HG03175 (cell line): ENCODE results near the gene ACTN4.
"Not testable (repeated sequence)": the region's sequence is repeated elsewhere in the genome, so short reads cannot be mapped to it uniquely, and the experiment has no call there.

Experiments used
- ATAC-seq: cut with Tn5 transposase; IDR thresholded peaks from one replicate; pipeline ENCODE4 v1.9.1; 2021; ENCODE audit warnings: mild to moderate bottlenecking, moderate library complexity; ENCODE audit not compliant: unreplicated experiment

The ACTN4 gene

DNA sequence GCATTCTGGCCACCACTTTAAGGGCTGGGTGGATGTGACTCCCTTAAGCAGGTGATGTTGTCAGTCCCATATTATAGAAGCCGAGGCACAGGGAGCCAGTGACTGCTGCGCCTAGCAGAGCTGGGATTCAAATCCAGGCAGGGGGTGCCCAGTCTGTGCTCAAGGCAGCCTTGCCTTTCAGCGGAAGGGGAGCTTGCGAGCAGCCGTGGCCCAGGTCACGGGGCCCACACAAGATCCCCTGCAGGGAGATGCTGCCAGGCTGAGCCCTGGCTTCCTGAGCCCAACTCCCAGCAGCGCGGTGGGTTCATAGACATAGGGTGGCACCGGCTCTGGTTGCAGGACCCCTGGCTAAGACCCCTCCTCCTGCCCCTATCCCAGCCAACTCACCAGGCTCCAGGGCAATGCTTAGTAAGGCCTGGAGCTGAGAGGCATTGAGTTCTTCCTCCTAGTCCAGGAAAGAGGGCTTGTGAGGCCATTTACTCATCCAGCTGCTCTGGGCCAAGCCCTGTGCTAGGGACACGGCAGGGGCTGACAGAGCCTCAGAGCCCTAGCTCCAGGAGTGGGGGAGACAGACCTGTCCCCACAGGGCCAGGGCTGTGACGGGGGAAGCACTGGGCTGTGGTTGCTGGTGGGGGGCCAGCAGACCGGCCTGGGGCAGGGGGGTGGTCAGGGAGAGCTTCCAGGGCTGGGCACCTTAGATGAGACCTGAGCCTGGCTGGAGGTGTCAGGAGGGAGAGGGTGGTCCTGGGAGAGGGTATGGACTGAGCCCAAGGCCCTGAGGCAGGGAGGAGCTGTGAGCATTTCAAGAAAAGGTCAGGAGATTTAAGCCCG lies 87.2 kb downstream of the ACTN4 start:
- ATAC-seq: no peak

DNA sequence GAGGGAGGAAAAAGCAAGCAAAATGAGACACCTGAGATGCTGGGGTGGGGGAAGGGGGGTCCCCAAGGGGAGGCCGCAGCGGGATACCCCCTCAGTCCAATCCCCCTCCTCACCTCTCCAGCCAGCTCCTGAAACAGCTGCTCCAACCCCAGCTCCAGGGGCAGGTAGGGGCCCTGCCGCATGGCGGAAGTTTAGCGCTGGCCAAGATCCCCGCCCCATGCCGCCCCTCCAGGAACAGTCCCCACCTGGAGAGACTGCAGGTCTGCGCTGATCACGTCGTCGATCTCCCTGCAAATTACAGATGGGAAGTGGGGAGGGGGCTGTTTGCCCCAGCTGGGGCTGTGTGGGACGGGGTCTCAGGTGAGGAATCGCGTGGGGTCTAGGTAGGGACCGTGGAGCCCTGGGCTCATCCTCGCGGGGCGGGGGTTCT lies 87.8 kb downstream of the ACTN4 start:
- ATAC-seq: no peak

DNA sequence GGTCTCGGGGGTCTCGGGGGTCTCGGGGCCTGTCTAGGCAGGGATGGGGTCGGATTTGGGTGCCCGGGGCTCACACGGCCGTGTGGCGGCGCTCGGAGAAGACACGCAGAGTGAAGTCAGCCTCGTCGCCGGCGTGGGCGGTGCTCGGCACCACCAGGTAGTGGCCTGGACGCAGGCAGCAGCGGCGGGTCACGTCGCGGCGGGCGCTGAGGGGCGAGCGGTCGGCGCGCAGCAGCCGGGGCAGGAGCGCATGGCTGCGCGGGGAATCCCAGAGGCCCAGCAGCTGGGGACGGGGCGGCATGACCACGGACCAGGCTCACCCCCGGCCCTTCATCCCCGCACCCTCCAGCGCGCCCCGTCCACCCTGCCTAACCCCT lies 88.6 kb downstream of the ACTN4 start:
- no peak for ATAC-seq

DNA sequence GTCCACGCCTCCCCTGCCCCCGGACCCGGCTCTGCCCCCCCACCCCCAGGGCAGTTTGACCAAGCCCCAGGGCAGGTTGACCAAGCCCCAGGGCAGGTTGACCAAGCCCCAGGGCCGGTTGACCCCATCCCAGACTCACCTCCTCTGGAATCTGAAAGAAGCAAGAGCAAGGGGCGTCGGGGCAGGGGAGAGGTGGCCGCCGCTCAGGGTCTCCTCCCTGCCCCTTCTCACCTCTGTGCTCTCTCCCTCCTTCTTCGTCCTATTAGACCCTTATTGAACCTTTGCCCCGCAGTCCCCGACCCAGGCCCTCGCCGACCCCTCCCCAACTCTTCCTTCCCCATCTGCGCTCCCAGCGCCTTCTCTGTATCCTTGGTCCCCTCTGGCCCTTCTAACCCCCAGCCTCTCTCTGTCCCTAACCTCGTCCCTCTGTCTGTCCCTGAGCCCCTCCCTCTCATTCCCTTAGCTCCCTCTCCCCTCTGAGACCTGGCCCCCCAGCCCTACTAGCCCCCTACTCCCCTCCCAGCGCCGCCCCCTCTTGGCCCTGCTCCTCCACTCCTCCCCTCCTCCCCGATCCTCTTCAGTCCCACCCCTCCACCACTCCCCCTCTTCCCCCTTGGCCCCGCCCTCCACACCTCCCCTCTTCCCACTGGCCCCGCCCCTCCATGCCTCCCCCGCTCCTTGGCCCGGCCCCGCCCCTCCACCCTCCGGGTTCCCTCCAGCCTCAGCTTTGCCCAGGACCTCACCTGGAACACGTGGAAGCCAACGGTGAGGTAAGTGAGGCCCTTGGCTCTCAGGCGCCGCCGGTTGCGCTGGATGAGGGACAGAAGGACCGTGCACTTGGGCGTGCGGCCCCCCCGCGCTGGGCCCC lies 89.2 kb downstream of the ACTN4 start:
- no peak for ATAC-seq

DNA sequence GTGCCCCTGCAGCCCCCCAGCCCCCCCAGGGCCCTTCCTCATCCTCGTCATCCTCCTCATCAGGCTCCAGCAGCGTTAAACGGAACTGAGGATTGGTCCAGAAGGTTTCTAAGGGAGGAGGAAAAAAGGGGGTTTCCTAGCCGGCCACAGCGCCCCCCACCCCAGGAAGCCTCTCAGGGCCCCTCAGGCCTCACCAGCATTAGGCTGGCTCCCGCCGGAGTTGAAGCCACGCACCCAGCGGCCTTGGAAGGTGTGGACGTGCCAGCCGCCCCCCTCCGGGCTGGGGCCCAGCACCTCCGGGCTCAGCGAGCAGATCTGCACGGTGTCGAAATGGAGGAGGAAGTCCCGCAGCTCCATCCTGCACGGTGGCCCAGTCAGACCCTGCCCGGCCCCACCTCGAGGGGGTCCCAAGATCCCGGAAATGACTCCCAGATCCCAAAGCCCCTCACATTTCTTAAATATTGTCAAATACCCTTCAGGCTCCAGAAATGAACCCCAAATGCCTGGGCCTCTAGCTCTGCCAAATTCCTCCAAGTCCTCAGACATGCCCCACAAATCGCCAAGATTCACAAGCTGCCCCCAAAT lies 89.9 kb downstream of the ACTN4 start:
- ATAC-seq: no peak

DNA sequence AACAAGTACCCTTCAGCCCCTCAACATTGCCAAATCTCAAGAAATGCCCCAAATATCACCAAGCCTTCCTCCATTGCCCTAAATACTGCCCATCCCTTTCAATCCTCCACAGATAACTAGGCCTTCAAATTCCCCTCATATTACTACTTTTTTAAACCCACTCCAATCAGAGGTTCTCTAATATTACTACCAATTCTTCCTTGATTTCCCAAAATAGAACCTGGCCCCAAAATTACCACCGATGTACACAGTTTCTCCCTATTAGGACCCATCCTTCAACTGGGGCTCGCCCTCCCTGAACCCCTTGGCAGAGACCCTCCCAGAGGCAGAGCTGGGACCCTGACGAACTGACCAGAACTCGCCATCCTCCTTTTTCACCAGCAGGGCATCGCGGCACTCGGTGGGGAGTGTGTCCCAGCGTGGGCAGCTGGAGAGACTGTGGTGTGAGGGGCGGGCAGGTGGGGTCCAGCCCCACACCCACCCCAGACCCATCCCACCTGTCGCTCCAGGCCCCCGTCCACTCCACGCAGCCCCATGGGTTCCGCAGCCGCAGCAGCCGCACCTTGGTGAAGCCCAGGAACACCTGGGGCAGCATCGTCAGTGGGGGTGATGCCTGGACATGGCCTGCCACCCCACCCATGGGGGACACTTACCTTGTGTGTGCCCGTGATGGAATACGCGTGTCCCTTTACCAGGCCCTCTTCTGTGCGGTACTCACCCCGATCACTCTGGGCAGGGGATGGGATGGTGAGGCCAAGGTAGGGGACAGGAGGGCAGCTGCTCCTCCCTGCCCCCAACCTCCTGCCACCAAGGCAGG lies 90.7 kb downstream of the ACTN4 start:
- no peak for ATAC-seq

DNA sequence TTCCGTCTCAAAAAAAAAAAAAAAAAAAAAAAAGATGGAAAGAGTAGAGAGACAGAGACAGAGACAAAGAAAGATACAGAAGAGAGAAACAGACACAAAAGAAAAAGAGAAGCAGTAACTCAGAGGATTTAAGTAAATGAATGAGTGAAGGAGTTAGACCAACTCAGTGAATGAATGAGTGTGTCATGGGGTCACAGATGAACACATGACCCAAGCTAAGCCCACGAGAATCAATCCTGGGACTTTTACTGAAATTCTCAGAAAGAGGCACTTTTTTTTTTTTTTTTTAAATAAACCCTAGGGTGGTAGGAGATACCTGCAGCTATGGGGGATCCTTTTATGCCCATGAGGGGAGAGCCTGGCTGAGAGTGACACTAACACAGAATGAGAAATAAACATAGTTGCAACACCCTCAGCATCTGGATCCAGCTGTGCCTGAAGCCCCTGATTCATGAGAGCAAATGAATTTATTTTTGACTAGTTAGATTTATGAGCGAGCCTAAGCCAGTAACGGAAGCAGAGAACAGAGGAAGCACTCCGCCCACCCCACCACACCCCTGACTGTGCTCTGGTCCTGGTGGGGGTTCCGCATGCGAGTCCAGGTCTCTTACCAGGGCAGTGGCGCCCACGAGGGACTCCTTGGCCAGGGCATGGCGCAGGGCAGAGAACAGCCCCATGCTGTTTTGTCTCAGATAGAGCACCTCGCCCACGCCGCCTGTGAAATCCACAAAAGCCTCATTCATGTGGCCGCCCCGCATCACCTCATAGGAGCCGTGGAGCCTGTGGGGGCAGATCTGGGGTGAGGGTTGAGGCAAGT lies 92.2 kb downstream of the ACTN4 start:
- ATAC-seq: no peak

DNA sequence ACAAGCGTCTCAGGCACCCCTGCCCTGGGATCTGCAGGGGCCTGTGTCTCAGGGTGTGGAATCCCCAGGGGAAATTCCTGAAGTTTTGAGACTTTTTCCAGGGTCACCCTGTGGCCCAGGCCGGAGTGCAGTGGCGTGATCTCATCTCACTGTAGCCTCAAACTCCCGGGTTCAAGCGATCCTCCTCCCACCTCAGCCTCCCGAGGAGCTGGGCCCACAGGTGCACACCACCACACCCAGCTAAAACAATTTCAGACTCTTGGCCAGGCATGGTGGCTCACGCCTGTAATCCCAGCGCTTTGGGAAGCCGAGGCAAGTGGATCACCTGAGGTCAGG lies 92.8 kb downstream of the ACTN4 start:
- ATAC-seq: no peak

DNA sequence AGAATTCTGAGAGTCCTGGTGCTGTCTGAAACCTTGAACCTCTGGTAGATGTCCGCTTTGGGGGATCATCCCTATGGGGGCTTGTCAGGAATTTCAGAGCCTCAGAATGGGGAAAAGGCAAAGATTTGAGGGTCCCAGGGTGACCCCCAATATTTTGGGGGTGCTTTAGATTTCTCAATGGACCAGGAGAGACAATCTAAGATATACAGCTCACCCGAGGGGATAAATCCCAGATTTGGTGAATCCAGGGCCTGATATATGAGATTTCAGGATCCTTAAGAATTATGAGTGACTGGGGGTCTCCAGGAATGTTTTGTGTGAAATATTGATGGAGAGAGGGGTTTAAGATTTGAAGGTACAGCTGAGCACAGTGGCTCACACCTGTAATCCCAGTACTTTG lies 93.5 kb downstream of the ACTN4 start:
- ATAC-seq: no peak

DNA sequence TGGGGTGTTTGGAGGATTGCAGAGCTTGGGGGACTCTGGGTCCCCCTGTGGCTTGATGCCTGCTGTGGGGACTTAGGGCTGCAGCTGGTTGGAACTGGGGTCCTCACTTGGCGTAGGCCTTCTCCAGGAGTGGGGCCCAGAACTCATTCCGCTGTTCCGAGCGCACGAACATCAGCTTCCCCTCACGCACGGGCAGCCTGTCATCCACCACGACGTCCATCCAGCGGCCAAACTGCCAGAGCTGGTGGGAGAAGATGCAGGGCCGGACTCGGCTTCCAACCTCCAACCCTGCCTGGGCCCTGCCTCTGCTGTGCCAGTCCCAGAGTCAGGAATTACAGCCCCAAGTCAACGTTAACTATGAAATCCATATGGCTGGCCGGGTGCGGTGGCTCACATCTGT lies 94.2 kb downstream of the ACTN4 start:
- no peak for ATAC-seq

DNA sequence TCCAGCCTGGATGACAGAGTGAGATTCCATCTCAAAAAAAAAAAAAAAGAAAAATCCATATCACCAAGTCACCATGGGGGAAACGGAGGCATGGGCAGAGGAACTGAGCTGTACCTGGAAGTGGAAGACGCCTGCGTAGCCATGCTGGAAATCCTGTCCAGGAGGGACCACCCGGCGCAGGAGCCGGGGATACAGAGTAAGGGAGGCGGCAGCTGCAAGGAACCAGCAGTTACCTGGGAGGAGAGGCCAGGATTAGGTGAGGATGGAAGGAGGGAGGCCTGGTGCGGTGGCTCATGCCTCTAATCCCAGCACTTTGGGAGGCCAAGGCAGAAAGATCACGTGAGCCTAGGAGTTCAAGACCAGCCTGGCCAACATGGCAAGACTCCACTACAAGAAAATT lies 94.8 kb downstream of the ACTN4 start:
- ATAC-seq: no peak

DNA sequence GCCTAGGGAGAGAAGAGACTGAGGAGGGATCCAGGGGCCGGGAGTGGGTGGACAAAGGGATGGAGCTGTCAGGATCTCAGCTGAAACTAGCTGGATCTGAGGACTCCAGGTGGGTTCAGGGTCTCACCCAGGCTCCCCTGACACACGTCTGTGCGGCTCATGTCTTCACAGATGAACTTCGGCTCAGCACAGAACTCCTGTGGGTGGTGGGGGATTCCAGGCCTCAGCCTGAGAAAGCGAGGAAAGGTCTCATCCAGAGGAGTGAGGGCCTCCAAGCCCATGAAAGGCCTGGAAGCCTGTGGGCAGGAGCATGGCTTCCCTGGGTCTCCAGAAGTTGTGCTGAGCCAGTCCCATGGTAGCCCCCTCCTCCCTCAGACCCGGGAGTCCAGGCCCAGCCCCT lies 95.5 kb downstream of the ACTN4 start:
- ATAC-seq: no peak

DNA sequence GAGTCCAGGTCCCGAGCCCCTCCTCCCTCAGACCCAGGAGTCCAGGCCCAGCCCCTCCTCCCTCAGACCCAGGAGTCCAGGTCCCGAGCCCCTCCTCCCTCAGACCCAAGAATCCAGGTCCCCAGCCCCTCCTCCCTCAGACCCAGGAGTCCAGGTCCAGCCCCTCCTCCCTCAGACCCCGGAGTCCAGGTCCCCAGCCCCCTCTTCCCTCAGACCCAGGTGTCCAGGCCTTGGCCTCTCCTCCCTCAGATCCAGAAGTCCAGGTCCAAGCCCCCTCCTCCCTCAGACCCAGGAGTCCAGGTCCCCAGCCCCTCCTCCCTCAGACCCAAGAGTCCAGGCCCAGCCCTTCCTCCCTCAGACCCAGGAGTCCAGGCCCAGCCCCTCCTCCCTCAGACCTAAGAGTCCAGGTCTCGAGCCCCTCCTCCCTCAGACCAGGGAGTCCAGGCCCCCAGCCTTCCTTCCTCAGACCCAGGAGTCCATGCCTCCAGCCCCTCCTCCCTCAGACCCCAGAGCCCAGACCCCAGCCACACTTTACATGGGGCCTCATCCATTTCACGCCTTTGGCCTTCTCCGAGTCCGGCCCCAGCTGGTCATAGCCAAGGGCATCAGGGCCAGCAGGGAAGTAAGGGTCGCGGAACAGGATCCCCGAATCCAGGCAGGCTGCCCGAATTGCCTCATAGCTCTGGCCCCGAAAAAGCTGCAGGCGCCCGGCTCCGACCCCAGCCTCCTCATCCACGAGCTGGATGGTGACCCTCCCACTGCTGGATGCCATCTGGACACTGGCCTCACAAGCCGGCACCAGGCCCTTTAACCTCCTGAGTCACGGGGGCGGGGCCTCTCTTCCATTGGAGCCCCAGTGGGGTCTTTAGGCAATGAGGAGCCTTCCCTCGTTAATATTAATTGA lies 96.2 kb downstream of the ACTN4 start:
- ATAC-seq: no peak

DNA sequence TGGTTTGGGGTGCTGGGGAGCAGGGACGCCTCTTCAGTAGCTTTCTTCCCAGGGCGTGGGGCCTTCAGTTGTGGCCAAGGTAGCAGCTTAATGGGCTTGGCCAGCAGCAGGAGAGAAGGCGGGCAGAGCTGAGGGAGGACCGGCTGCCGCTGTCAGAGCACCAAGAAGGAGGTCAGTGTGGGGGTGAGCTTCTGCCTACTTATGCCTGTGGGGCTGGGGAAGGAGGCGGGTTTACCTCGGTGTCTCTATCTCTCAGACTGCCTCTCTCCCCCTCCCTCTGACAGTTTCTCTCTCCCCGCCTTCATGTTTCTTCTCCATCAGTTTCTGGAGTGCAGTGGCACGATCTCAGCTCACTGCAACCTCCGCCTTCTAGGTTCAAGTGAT lies 96.8 kb downstream of the ACTN4 start, which contains the start of gene CAPN12:
CAPN12 (minus strand) TSS at position 177 of the 384 bp plus-strand sequence. CDS start 309 bp downstream, outside the sequence.
- no peak for ATAC-seq

DNA sequence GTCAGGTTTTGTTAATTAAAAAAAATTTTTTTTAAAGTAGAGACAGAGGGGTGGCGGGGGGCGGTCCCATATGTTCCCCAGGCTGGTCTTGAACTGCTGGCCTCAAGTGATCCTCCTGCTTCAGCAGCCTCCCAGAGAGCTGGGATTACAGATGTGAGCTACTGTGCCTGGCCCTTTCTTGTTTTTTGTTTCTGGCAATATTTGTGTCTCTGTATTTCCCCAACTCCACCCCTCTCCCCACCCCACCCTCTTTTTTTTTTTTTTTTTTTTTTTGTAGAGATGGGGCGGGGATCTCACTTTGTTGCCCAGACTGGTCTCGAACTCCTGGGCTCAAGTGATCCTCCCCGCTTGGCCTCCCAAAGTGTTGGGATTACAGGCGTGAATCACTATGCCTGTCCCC lies 97.4 kb downstream of the ACTN4 start:
- no peak for ATAC-seq

DNA sequence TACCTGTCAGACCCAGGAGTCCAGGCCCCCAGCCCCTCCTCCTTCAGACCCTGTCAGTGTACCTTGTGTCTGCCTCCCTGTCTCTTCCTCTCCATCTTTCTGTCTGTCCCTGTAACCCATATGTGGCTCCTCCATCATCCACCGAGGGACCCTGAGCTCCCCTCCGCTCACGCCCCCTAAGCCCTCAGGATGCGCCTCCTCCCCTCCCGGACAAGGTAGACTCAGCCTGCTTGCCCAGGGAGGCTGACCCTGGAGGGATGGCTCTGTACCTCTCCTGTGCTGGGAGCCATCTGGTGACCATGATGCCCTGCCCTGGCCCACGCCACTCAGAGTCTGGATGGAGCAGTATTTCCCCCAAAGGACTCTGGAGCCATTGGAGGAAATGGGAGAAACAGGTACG lies 97.9 kb downstream of the ACTN4 start:
- ATAC-seq: no peak

DNA sequence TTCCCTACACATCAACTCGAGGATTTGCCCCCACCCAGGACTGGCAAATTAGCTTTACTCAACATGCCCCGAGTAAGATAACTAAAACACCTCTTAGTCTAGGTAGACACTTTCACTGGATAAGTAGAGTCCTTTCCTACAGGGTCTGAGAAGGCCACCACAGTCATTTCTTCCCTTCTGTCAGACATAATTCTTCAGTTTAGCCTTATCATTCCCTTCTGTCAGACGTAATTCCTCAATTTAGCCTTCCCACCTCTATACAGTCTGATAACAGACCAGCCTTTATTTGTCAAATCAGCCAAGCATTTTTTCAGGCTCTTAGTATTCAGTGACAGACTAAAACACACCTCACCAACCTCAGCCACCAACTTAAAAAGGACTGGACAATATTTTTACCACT lies 106.3 kb downstream of the ACTN4 start:
- ATAC-seq: not testable (repeated sequence)

DNA sequence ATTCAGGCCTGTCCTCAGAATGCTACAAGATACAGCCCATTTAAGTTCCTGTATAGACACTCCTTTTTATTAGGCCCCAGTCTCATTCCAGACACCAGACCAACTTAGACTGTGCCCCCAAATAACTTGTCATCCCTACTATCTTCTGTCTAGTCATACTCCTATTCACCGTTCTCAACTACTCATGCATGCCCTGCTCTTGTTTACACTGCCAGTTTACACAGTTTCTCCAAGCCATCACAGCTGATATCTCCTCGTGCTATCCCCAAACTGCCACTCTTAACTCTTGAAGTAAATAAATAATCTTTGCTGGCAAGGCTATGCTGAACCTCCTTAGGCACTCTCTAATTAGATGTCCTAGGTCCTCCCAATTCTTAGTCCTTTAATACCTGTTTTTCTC lies 106.7 kb downstream of the ACTN4 start:
- ATAC-seq: not testable (repeated sequence)

DNA sequence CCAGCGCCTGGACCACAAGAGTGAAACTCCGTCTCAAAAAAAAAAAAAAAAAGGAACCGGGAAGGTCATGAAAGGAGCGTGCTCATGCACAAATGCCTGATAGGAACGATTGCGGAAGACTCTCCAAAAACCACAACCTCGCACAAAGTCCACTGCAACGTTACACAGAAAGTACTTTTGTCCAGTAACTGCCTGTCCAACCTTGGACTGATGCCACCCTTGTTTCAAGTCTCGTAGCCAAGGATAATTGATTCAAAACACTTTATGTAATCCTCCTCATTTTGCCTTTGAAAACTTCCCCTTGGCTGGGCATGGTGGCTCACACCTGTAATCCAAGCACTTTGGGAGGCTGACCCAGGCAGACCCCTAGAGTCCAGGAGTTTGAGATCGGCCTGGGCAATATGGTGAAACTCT lies 112.1 kb downstream of the ACTN4 start:
- no peak for ATAC-seq
